Upper lobe of right lung (tissue), 1 donor: ENCODE data around the gene CNPY4. TPM values are rescaled to one million over a fixed set of nuclear protein-coding genes. Genes with fewer than 3 reads are reported as not detected.

Source experiments
- ATAC-seq: fragments of 200-7000 bp; cut with Tn5 transposase; one replicate; pipeline ENCODE4 v1.9.1; 2020; ENCODE audit warnings: mild to moderate bottlenecking, moderate library complexity
- DNase-seq: peaks from one replicate; pipeline ENCODE4 v3.0.0-alpha.2; 2020
- H3K27ac ChIP-seq: fragments of 200-600 bp; one replicate; pipeline ENCODE4 v1.8.0; 2022
- H3K27me3 ChIP-seq: fragments of 200-600 bp; one replicate; pipeline ENCODE4 v1.8.0; 2022; ENCODE audit warnings: mild to moderate bottlenecking
- H3K36me3 ChIP-seq: fragments of 200-600 bp; one replicate; pipeline ENCODE4 v1.8.0; 2022
- H3K4me1 ChIP-seq: fragments of 200-600 bp; one replicate; pipeline ENCODE4 v1.8.0; 2022
- H3K4me3 ChIP-seq: fragments of 200-600 bp; one replicate; pipeline ENCODE4 v1.8.0; 2022; ENCODE audit warnings: mild to moderate bottlenecking
- H3K9me3 ChIP-seq: fragments of 200-600 bp; one replicate; pipeline ENCODE4 v1.8.0; 2022
- CTCF ChIP-seq: fragments of 200-600 bp; IDR thresholded peaks from one replicate; pipeline ENCODE4 v1.8.0; 2022; ENCODE audit warnings: antibody characterized with exemption
- intact Hi-C: fragments of 100-400 bp; cut with DNase I; formaldehyde crosslinking; loops from one replicate; pipeline ENCODE4 v1.11.0; 2022
- total RNA-seq: library from RNA; stranded (reverse); fragmentation: NEBNext Ultra II Directional; extraction: Animal tissue kit (Norgen Biotek cat#: 25700); gene quantifications from one replicate; pipeline ENCODE4 v1.2.1, GENCODE V29; 2021
- donor health status: DM: no; HTN: yes; CAD: no; lungs with severe emphysema.

The CNPY4 gene
- total RNA-seq, 1 donor from 2014 or later: 9.8 TPM

DNA sequence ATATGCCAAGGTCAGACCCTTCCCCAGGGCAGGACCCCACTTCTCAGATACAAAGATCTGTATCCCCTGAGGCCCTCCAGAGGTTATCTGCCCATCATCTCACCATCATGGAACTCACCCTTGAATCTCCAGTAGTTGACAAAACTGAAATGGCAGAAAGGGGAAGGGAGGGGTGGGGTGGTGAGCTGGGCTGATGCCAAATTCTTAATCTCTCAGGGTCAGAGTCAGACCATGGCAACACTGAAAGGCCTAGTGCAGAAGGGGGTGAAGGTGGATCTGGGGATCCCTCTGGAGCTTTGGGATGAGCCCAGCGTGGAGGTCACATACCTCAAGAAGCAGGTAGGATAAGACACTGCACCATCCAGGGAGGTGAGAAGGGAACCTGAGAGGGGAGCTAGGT lies 3.1 kb downstream of the CNPY4 start:
- no peak for DNase-seq
- H3K4me3 ChIP-seq: no peak overlapping the region
- H3K9me3 ChIP-seq: no peaks in the 10 kb centered on the region
- intact Hi-C loops: no loop called here
- H3K36me3 ChIP-seq: peaks cover 5% of the 10 kb centered on the region
- H3K27ac ChIP-seq: no peak overlapping the region
- H3K27me3 ChIP-seq: no peaks in the 10 kb centered on the region
- no peak for ATAC-seq
- peaks cover 23% of the 10 kb centered on the region for H3K4me1 ChIP-seq
- no peak for TF ChIP-seq CTCF

DNA sequence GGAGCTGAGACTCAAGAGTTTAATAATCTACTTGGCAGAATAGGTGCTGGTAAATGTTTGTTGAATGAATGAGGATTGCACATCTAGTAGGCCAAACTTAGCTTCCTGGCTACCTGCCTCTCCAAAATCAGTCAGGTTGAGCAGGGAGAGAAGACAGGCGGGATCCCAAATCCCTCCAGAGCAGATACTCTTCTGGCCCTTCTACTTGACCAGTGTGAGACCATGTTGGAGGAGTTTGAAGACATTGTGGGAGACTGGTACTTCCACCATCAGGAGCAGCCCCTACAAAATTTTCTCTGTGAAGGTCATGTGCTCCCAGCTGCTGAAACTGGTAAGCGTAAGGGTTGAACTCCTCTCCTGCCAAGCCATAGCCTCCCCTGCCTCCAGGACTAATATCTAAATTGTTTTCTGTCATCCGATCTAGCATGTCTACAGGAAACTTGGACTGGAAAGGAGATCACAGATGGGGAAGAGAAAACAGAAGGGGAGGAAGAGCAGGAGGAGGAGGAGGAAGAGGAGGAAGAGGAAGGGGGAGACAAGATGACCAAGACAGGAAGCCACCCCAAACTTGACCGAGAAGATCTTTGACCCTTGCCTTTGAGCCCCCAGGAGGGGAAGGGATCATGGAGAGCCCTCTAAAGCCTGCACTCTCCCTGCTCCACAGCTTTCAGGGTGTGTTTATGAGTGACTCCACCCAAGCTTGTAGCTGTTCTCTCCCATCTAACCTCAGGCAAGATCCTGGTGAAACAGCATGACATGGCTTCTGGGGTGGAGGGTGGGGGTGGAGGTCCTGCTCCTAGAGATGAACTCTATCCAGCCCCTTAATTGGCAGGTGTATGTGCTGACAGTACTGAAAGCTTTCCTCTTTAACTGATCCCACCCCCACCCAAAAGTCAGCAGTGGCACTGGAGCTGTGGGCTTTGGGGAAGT lies 5.1 kb downstream of the CNPY4 start:
- Histone ChIP-seq H3K4me1 (peaks cover 22% of the 10 kb centered on the region), H3K9me3 (no peaks in the 10 kb centered on the region), H3K27ac (no peak overlapping the region), H3K36me3 (peaks cover 5% of the 10 kb centered on the region), H3K4me3 (no peak overlapping the region), H3K27me3 (no peaks in the 10 kb centered on the region)
- ATAC-seq: no peak
- no peak for DNase-seq
- no peak for TF ChIP-seq CTCF
- intact Hi-C loops: no loop called here

DNA sequence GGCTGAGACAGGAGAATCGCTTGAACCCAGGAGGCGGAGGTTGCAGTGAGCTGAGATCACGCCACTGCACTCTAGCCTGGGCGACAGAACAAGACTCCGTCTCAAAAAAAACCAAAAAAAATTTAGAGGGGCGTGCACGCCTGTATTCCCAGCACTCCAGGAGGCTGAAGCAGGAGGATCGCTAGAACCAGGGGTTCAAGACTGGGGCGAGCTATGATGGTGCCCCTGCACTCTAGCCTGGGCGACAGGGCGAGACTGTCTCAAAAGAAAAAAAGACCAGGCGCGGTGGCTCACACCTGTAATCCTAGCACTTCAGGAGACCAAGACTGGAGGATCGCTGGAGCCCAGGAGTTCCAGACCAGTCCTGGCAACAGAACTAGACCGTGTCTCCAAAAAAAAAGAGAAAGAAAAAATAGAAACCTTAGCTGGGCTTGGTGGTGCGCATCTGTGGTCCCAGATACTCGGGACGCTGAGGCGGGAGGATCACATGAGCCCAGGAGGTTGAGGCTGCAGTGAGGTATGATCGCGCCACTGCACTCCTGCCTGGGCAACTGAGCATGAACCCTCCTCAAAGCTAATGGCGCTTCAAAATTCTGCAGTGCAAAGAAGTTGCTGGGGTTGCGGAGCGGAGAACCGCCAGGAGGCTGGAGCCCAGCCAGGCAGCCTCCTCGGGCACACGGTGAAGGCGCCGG lies 7.0 kb downstream of the CNPY4 start:
- TF ChIP-seq CTCF: no peak
- intact Hi-C loops: no loop called here

DNA sequence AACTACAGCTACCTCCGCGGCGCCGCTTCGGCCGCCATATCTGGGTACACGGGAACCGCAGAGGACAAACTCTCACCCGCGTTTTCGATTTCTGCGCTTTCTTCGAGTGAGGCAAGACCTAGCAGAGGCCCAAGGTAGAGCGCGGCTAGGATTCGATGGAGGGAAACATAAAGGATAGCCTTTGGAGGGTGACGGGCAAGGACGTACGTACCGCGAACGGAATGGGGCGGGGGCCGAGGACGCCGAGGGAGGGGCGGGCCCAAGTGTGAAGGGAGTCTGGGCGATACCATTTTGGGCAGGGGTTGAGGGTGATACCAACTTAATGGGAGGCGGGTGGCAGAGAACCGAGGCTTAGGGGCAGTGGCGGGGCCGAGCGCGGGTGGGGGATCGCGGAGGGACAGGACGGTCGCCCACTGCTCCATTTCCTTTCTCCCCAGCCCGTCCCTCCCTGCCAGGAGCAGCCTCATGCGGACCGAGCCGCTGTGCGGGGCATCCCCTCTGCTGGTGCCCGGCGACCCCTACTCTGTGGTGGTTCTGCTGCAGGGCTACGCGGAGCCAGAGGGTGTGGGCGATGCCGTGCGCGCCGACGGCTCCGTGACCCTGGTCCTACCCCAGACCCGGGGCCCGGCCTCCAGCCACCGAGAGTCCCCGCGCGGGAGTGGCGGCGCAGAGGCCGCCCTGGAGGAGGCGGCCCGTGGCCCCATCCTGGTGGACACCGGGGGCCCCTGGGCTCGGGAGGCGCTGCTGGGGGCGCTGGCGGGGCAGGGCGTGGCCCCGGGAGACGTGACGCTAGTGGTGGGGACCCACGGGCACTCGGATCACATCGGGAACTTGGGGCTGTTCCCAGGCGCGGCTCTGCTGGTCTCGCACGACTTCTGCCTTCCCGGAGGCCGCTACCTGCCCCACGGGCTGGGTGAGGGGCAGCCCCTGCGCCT lies 7.8 kb downstream of the CNPY4 start, which contains the start of gene MBLAC1:
Gene MBLAC1, plus strand, starts transcription at position 37 of the 935 bp plus-strand sequence. Its CDS starts 429 bp downstream, at position 466.
- Histone ChIP-seq H3K9me3 (no peaks in the 10 kb centered on the region), H3K4me3 (peak within 1 kb of the TSS; percentile 88), H3K27me3 (no peaks in the 10 kb centered on the region), H3K4me1 (peaks cover 16% of the 10 kb centered on the region), H3K36me3 (peaks cover 5% of the 10 kb centered on the region), H3K27ac (peak within 1 kb of the TSS; percentile 95)
- TF ChIP-seq CTCF: no peak
- peak; percentile 92 for DNase-seq
- intact Hi-C loops: no loop called here
- peak; percentile 96 for ATAC-seq

More for the DNA sequence above, 7.0 kb downstream of the CNPY4 start:
- DNase-seq (no peak), ATAC-seq (no peak)
- H3K4me3 ChIP-seq: peak overlapping the region; percentile 88
- peak overlapping the region; percentile 95 for H3K27ac ChIP-seq
- H3K4me1 ChIP-seq: peaks cover 16% of the 10 kb centered on the region
- H3K9me3 ChIP-seq: no peaks in the 10 kb centered on the region
- no peaks in the 10 kb centered on the region for H3K27me3 ChIP-seq
- peaks cover 5% of the 10 kb centered on the region for H3K36me3 ChIP-seq
